GM12872 (cell line): Measurements from ENCODE around the gene GOLM1.

Experiments
- TF ChIP-seq, protein P1 (sequence below): IDR thresholded peaks from 3 replicates; pipeline ENCODE4 v1.5.1; 2011; ENCODE audit warnings: low read depth, mild to moderate bottlenecking, low read length, moderate library complexity; ENCODE audit not compliant: insufficient read depth

Gene GOLM1

GRCh38 chr9:86098824-86099700 is at the start of gene GOLM1:
Gene GOLM1 (minus strand): TSS chr9:86099558. CDS start chr9:86079320, 20,238 bp downstream.
- TF ChIP-seq, protein P1, sequence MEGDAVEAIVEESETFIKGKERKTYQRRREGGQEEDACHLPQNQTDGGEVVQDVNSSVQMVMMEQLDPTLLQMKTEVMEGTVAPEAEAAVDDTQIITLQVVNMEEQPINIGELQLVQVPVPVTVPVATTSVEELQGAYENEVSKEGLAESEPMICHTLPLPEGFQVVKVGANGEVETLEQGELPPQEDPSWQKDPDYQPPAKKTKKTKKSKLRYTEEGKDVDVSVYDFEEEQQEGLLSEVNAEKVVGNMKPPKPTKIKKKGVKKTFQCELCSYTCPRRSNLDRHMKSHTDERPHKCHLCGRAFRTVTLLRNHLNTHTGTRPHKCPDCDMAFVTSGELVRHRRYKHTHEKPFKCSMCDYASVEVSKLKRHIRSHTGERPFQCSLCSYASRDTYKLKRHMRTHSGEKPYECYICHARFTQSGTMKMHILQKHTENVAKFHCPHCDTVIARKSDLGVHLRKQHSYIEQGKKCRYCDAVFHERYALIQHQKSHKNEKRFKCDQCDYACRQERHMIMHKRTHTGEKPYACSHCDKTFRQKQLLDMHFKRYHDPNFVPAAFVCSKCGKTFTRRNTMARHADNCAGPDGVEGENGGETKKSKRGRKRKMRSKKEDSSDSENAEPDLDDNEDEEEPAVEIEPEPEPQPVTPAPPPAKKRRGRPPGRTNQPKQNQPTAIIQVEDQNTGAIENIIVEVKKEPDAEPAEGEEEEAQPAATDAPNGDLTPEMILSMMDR, result 0 out of 3 replicates have a peak, but pooled peaks have one; percentile 25

- TF ChIP-seq, protein P1, result no peak
Observed at GRCh38 chr9:86142973-86143372, 43.6 kb upstream of the GOLM1 start.

DNA sequence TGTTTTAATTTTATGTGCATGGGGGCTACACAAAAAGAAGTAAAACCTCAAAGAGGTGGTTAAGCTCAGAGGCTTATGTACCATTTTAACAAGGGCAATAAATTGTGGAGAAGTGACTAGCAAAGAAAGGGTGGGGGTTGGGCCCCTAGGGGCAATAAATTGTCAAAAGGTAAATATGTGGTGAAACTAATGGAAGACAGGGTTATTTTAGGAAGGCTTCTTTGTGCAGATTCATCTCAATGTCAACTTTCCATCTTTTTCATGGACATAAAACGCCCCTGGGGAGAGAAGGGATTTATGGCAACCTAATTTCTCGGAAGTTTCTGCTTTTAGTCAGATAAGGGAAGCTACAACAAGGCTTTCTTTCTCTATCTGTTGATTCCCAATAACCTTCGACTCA is 42.5 kb upstream of the GOLM1 start:
- TF ChIP-seq, protein P1, result no peak

- TF ChIP-seq, protein P1, result no peak
Observed at GRCh38 chr9:86135371-86135770, 36.0 kb upstream of the GOLM1 start.

- TF ChIP-seq, protein P1, result no peak
Observed at GRCh38 chr9:86134361-86134760, 35.0 kb upstream of the GOLM1 start.

- TF ChIP-seq, protein P1, result no peak
Observed at GRCh38 chr9:86128235-86128822, 29.0 kb upstream of the GOLM1 start.

- TF ChIP-seq, protein P1, result no peak
Observed at GRCh38 chr9:86126998-86127972, 27.9 kb upstream of the GOLM1 start.
